Measurements from ENCODE around the gene RFPL3. TPM values are rescaled to one million over a fixed set of nuclear protein-coding genes. Genes with fewer than 3 reads are reported as not detected.

RFPL3 gene
- total RNA-seq, 6 donors from 2014 or later = not detected

GRCh38 chr22:32378707-32379272 is 21.1 kb downstream of the RFPL3 start:
- ATAC-seq (ENCODE audit: low FRiP score in 2 of 2) (peak in 1 of 2 donors; percentile 36), DNase-seq (no peak)
- H3K36me3 ChIP-seq = no peaks in the 10 kb centered on the region
- H3K27me3 ChIP-seq = no peaks in the 10 kb centered on the region
- no peaks in the 10 kb centered on the region for H3K4me1 ChIP-seq
- no peak overlapping the region for H3K4me3 ChIP-seq
- H3K27ac ChIP-seq = no peak overlapping the region
- H3K9me3 ChIP-seq = no peaks in the 10 kb centered on the region
- TF ChIP-seq POLR2AphosphoS5 (IDR thresholded peaks at IDR 0.05) (no peak), CTCF (IDR thresholded peaks at IDR 0.05) (peak; percentile 11 to 56 (median 44))
- WGBS, 2 donors = 63 to 68% methylated on average over 3 of the region's 4 CpGs

- Histone ChIP-seq H3K27ac (no peak overlapping the region), H3K4me1 (no peaks in the 10 kb centered on the region), H3K27me3 (no peaks in the 10 kb centered on the region), H3K9me3 (no peaks in the 10 kb centered on the region), H3K36me3 (peaks cover 0 to 9% (median 3%) of the 10 kb centered on the region in 4 donors), H3K4me3 (no peak overlapping the region)
- no peak for ATAC-seq (ENCODE audit: low FRiP score in 2 of 2)
- TF ChIP-seq CTCF (IDR thresholded peaks at IDR 0.05) = no peak
- 65 to 66% methylated on average over 5 of the region's 5 CpGs for WGBS, 2 donors
- DNase-seq = no peak
Observed at GRCh38 chr22:32380991-32381390, 23.3 kb downstream of the RFPL3 start.

GRCh38 chr22:32385681-32386080 is 28.0 kb downstream of the RFPL3 start:
- Histone ChIP-seq H3K27me3 (no peaks in the 10 kb centered on the region), H3K27ac (no peak overlapping the region), H3K36me3 (peaks cover 15 to 53% (median 37%) of the 10 kb centered on the region in 4 donors), H3K4me1 (no peaks in the 10 kb centered on the region), H3K9me3 (no peaks in the 10 kb centered on the region), H3K4me3 (no peak overlapping the region)
- ATAC-seq (ENCODE audit: low FRiP score in 2 of 2) (no peak), DNase-seq (no peak)
- 100% methylated on average over 1 of the region's 1 CpG; no CpG with 5 or more reads in 1 of the 2 donors for WGBS, 2 donors
- TF ChIP-seq POLR2A (IDR thresholded peaks at IDR 0.05) (no peak), EP300 (IDR thresholded peaks at IDR 0.05) (no peak), POLR2AphosphoS5 (IDR thresholded peaks at IDR 0.05) (no peak), CTCF (IDR thresholded peaks at IDR 0.05) (no peak)

- Histone ChIP-seq H3K9me3 (no peaks in the 10 kb centered on the region), H3K27me3 (no peaks in the 10 kb centered on the region), H3K4me1 (no peaks in the 10 kb centered on the region), H3K36me3 (peaks cover 43 to 93% (median 72%) of the 10 kb centered on the region in 4 donors), H3K4me3 (no peak overlapping the region), H3K27ac (no peak overlapping the region)
- no peak for TF ChIP-seq POLR2AphosphoS5 (IDR thresholded peaks at IDR 0.05)
- WGBS, 2 donors = 83 to 90% methylated on average over 4 of the region's 4 CpGs
- ATAC-seq (ENCODE audit: low FRiP score in 2 of 2) (no peak), DNase-seq (no peak)
Observed at GRCh38 chr22:32389685-32390084, 32.0 kb downstream of the RFPL3 start.

GRCh38 chr22:32395107-32395506 is 37.4 kb downstream of the RFPL3 start:
- 92 to 93% methylated on average over 5 of the region's 5 CpGs for WGBS, 2 donors
- Histone ChIP-seq H3K27ac (no peak overlapping the region), H3K4me1 (peaks cover 0 to 13% (median 0%) of the 10 kb centered on the region in 4 donors), H3K27me3 (no peaks in the 10 kb centered on the region), H3K4me3 (no peak overlapping the region), H3K9me3 (no peaks in the 10 kb centered on the region), H3K36me3 (peaks cover 59 to 100% (median 85%) of the 10 kb centered on the region in 4 donors)
- TF ChIP-seq EP300 (IDR thresholded peaks at IDR 0.05) = no peak
- TF ChIP-seq CTCF (IDR thresholded peaks at IDR 0.05) = no peak
- no peak for TF ChIP-seq POLR2A (IDR thresholded peaks at IDR 0.05)
- TF ChIP-seq POLR2AphosphoS5 (IDR thresholded peaks at IDR 0.05) = no peak
- DNase-seq = no peak
- no peak for ATAC-seq (ENCODE audit: low FRiP score in 2 of 2)
